GM18499 (cell line): Measurements from ENCODE around the gene FAM167B.

ENCODE experiments used
- ATAC-seq: cut with Tn5 transposase; IDR thresholded peaks from one replicate; pipeline ENCODE4 v1.9.1; 2021; ENCODE audit warnings: moderate number of reproducible peaks; ENCODE audit not compliant: insufficient read depth, unreplicated experiment

The FAM167B gene

GRCh38 chr1:32221980-32222755 is 24.9 kb upstream of the FAM167B start, which contains the start of the genes EIF3I and TMEM234:
Gene EIF3I, plus strand, starts transcription at chr1:32222407. Its CDS starts 35 bp downstream, at chr1:32222442.
Gene TMEM234, minus strand, starts transcription at chr1:32222353. Its CDS starts 31 bp downstream, at chr1:32222322.
- no peak for ATAC-seq

- ATAC-seq = no peak
Measured at GRCh38 chr1:32223683-32224082, 23.3 kb upstream of the FAM167B start.

- no peak for ATAC-seq
Measured at GRCh38 chr1:32224285-32224684, 22.7 kb upstream of the FAM167B start.

- no peak for ATAC-seq
Measured at GRCh38 chr1:32228771-32229170, 18.3 kb upstream of the FAM167B start.

- no peak for ATAC-seq
Measured at GRCh38 chr1:32231843-32232432, 15.1 kb upstream of the FAM167B start.

GRCh38 chr1:32232558-32233304 is 14.3 kb upstream of the FAM167B start:
- ATAC-seq = no peak

GRCh38 chr1:32234792-32235191 is 12.2 kb upstream of the FAM167B start:
- no peak for ATAC-seq

- ATAC-seq = no peak
Measured at GRCh38 chr1:32239337-32239736, 7.7 kb upstream of the FAM167B start.

- no peak for ATAC-seq
Measured at GRCh38 chr1:32239790-32240139, 7.3 kb upstream of the FAM167B start.

- no peak for ATAC-seq
Measured at GRCh38 chr1:32240140-32240951, 6.7 kb upstream of the FAM167B start.

GRCh38 chr1:32241001-32241763 is 5.8 kb upstream of the FAM167B start:
- no peak for ATAC-seq

- ATAC-seq = no peak
Measured at GRCh38 chr1:32242341-32242851, 4.6 kb upstream of the FAM167B start.

- no peak for ATAC-seq
Measured at GRCh38 chr1:32247452-32247851, 430 bp downstream of the FAM167B start.

- no peak for ATAC-seq
Measured at GRCh38 chr1:32247983-32248889, 1.2 kb downstream of the FAM167B start.

GRCh38 chr1:32249831-32250525 is 3.0 kb downstream of the FAM167B start:
- peak; percentile 42 for ATAC-seq

- ATAC-seq = no peak
Measured at GRCh38 chr1:32250893-32251716, 4.1 kb downstream of the FAM167B start, which contains the start of gene LCK. Gene LCK, plus strand, starts transcription at chr1:32251265. Its CDS starts 23,065 bp downstream, at chr1:32274330.
